ENCODE data around the gene NMU.

NMU gene

GRCh38 chr4:55682295-55682694 is 46.2 kb upstream of the NMU start:
- TF ChIP-seq TSHZ2 (CRISPR knock-in tag; IDR thresholded peaks at IDR 0.05), result no peak
- TF ChIP-seq CSDC2 (CRISPR knock-in tag; IDR thresholded peaks at IDR 0.05), result no peak
- TF ChIP-seq SNAI2 (CRISPR knock-in tag; IDR thresholded peaks at IDR 0.05), result no peak
- TF ChIP-seq TOX (CRISPR knock-in tag; IDR thresholded peaks at IDR 0.05; ENCODE audit: borderline replicate concordance), result no peak
- ATAC-seq, result no peak

DNA sequence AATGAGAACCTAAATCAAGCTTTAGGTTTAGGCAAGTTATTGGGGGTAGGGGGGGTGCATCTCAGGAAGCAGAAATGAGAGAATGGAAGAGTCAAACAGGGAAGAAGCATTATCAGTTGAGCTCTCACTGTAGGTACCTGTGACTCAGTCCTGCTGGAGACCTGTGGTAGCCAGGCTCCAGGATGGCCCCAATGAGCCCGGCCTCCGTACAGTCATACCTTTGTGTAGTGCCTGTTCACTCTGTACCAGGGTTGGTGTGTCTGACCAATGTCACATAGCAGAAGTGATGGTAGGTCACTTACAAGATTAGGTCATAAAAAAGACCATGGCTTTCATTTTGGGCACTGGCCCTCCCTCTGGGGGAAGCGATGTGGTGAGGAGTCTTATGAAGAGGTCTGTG is 45.3 kb upstream of the NMU start:
- no peak for ATAC-seq
- TF ChIP-seq RARB (CRISPR knock-in tag; IDR thresholded peaks at IDR 0.05) (no peak), ZFP3 (CRISPR knock-in tag; IDR thresholded peaks at IDR 0.05) (no peak), ZFP30 (CRISPR knock-in tag; IDR thresholded peaks at IDR 0.05) (no peak), ZNF565 (CRISPR knock-in tag; conservative IDR thresholded peaks at IDR 0.05; ENCODE audit: low read depth) (no peak), SNAI2 (CRISPR knock-in tag; IDR thresholded peaks at IDR 0.05) (no peak), CSRNP3 (CRISPR knock-in tag; IDR thresholded peaks at IDR 0.05) (no peak), BACH2 (CRISPR knock-in tag; IDR thresholded peaks at IDR 0.05; ENCODE audit: borderline replicate concordance) (no peak), TCF4 (CRISPR knock-in tag; IDR thresholded peaks at IDR 0.05; ENCODE audit: borderline replicate concordance) (no peak), ISL1 (CRISPR knock-in tag; IDR thresholded peaks at IDR 0.05) (no peak), PPARA (CRISPR knock-in tag; IDR thresholded peaks at IDR 0.05; ENCODE audit: borderline replicate concordance) (no peak), ZNF8 (CRISPR knock-in tag; IDR thresholded peaks at IDR 0.05) (no peak), OSR1 (CRISPR knock-in tag; IDR thresholded peaks at IDR 0.05) (no peak), ARNTL (CRISPR knock-in tag; IDR thresholded peaks at IDR 0.05; ENCODE audit: borderline replicate concordance, low read depth) (no peak), TOX (CRISPR knock-in tag; IDR thresholded peaks at IDR 0.05; ENCODE audit: borderline replicate concordance) (no peak), ESRRG (CRISPR knock-in tag; IDR thresholded peaks at IDR 0.05) (no peak), TSHZ2 (CRISPR knock-in tag; IDR thresholded peaks at IDR 0.05) (no peak), GLIS3 (CRISPR knock-in tag; IDR thresholded peaks at IDR 0.05) (no peak)
- TF ChIP-seq, protein P1, sequence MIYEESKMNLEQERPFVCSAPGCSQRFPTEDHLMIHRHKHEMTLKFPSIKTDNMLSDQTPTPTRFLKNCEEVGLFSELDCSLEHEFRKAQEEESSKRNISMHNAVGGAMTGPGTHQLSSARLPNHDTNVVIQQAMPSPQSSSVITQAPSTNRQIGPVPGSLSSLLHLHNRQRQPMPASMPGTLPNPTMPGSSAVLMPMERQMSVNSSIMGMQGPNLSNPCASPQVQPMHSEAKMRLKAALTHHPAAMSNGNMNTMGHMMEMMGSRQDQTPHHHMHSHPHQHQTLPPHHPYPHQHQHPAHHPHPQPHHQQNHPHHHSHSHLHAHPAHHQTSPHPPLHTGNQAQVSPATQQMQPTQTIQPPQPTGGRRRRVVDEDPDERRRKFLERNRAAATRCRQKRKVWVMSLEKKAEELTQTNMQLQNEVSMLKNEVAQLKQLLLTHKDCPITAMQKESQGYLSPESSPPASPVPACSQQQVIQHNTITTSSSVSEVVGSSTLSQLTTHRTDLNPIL (CRISPR knock-in tag; IDR thresholded peaks at IDR 0.05; ENCODE audit: low read depth), result no peak
- TF ChIP-seq, protein P2, sequence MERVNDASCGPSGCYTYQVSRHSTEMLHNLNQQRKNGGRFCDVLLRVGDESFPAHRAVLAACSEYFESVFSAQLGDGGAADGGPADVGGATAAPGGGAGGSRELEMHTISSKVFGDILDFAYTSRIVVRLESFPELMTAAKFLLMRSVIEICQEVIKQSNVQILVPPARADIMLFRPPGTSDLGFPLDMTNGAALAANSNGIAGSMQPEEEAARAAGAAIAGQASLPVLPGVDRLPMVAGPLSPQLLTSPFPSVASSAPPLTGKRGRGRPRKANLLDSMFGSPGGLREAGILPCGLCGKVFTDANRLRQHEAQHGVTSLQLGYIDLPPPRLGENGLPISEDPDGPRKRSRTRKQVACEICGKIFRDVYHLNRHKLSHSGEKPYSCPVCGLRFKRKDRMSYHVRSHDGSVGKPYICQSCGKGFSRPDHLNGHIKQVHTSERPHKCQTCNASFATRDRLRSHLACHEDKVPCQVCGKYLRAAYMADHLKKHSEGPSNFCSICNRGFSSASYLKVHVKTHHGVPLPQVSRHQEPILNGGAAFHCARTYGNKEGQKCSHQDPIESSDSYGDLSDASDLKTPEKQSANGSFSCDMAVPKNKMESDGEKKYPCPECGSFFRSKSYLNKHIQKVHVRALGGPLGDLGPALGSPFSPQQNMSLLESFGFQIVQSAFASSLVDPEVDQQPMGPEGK (CRISPR knock-in tag; IDR thresholded peaks at IDR 0.05; ENCODE audit: borderline replicate concordance), result no peak
- TF ChIP-seq, protein P3, sequence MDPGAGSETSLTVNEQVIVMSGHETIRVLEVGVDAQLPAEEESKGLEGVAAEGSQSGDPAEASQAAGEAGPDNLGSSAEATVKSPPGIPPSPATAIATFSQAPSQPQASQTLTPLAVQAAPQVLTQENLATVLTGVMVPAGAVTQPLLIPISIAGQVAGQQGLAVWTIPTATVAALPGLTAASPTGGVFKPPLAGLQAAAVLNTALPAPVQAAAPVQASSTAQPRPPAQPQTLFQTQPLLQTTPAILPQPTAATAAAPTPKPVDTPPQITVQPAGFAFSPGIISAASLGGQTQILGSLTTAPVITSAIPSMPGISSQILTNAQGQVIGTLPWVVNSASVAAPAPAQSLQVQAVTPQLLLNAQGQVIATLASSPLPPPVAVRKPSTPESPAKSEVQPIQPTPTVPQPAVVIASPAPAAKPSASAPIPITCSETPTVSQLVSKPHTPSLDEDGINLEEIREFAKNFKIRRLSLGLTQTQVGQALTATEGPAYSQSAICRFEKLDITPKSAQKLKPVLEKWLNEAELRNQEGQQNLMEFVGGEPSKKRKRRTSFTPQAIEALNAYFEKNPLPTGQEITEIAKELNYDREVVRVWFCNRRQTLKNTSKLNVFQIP (CRISPR knock-in tag; IDR thresholded peaks at IDR 0.05; ENCODE audit: borderline replicate concordance, low read depth), result no peak
